Measurements from ENCODE around the gene METTL25.
"Not testable (repeated sequence)": the region's sequence is repeated elsewhere in the genome, so short reads cannot be mapped to it uniquely, and the experiment has no call there.

Gene METTL25, protein sequence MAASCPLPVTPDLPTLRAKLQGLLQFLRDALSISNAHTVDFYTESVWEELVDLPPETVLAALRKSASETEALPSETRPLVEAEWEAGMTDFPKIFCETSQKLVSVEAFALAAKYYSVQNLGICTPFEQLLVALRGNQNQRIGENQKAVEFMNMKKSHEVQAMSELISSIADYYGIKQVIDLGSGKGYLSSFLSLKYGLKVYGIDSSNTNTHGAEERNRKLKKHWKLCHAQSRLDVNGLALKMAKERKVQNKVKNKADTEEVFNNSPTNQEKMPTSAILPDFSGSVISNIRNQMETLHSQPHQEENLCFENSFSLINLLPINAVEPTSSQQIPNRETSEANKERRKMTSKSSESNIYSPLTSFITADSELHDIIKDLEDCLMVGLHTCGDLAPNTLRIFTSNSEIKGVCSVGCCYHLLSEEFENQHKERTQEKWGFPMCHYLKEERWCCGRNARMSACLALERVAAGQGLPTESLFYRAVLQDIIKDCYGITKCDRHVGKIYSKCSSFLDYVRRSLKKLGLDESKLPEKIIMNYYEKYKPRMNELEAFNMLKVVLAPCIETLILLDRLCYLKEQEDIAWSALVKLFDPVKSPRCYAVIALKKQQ

DNA sequence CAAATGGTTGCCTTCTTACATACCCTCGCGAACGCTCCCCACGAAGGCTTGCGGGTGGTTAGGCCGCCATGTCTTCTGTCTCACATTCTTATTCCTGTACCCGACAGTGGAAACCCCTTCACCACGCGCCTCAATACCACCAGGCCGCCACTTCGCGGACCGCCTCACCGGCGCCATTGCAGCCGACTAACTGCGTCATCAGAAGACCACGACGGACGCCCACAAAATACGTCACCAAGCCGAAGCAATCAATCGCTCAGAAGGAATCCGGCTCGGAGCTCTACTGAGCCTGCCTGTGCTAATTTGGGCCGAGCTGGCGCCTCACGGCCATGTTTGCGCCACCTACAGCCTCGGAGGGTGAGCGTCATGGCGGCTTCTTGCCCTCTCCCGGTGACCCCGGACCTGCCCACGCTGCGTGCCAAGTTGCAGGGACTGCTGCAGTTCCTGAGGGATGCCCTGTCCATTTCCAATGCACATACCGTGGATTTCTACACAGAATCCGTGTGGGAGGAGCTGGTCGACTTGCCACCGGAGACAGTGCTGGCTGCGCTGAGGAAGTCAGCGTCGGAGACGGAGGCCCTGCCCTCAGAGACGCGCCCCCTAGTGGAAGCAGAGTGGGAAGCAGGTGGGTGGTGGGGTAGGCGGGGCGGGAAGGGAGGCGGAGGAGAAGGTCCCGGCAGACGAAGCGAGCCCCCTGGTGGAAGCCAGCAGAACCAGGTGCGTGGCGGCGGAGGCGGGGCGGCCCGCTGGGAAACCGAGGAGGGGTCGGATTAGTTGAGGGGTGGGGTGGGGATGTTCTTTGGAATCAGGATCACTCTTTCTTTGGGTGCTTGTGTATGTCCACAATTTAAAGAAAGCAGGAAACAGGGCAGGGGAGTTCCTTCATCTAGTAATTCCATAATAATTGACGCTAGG, at the start of gene METTL25, which contains the start of gene CCDC59:
METTL25 (plus strand) TSS at position 330 of the 915 bp plus-strand sequence; CDS start at position 367, 37 bp downstream.
CCDC59 (minus strand) TSS at position 188 of the 915 bp plus-strand sequence; CDS start at position 177, 11 bp downstream.
- peak; percentile 95 for DNase-seq

- DNase-seq: no peak
Observed at GRCh38 chr12:82314406-82314892, 43.9 kb upstream of the METTL25 start.

DNA sequence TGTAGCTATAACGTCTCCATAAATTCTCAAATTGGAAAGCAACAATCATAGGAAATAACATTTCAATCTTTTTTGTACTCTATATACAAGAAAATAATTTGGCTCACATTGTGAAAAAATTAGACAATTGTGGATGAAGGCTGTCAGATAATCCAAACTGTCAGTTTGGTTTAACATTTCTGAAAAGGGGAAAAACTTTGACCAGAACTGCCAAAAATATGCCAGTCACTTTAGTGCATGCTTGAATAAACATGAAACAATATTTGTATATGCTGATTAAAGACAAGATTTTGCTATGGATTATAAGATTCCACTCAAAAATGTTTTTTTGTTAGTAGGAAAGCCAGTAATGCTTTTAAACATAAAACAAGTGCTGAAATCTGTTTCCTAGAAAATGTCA, 39.1 kb upstream of the METTL25 start:
- no peak for DNase-seq

DNA sequence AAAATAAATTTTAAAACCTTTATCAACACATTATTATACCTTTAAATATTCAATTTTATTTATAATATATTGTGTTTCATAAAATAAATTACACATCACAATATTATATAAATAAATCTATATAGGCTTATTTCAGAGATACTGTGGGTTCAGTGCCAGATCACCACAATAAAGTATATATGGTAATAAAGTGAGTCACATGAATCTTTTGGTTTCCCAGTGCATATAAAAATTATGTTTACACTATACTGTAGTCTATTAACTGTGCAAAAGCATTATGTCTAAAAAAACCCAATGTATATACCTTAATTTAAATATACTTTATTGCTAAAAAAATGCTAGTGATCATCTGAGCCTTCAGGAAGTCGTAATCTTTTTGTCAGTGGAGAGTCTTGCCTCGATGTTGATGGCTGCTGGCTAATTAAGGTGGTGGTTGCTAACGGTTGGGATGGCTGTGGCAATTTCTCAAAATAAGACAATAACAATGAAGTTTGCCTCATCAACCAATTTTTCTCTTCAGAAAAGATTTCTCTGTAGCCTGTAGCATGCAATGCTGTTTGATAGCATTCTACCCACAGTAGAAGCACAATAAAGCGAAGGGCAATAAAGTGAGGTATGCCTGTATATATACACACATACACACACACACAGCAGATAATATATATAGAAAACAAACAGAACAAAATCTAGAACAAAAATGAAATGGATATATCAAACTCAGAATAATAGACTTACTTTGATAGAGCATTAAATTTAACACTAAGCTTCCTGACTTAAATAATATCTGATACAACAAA, 32.6 kb upstream of the METTL25 start:
- DNase-seq: peak; percentile 69

GRCh38 chr12:82326905-82327503, 31.3 kb upstream of the METTL25 start:
- DNase-seq: peak; percentile 75

- no peak for DNase-seq
Observed at GRCh38 chr12:82327861-82328260, 30.5 kb upstream of the METTL25 start.

DNA sequence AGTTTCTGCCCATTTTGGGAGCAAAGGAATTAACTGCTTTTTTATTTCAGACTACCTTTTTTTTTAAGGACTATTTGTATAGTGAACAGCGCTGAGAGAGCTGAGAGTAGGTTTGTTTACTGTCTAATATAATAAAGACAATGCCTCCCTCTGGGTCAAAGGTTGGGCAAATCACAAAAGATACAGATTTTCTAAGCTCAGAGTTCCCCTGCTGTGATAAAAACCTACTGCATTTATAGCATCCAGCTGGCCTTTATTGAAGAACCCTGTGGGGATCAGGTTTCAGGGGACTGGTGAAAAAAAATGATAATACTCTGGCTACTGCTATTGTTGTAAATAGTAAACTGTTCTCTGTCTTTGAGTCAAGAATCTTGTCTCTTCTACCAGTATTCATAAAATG, 28.8 kb upstream of the METTL25 start:
- peak; percentile 88 for DNase-seq

DNA sequence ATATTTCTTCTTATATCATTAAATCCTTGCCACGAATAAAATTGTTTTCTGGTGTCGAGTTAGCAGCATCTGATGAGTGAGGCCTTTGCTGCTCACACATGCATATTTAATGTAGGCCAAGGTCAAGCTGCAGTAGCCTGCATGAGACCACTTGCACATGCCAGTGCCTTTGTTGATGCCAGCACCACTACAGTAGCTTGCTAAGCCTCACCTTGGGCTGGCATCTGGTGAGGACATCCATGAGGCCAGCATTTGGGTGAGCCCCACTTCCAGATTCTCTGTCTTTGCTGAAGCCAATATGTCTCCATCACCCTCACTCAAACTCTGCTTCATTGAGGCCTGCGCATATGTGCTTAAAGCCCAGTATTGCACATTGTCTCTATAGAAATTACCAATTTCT, 8.2 kb upstream of the METTL25 start:
- DNase-seq: no peak

DNA sequence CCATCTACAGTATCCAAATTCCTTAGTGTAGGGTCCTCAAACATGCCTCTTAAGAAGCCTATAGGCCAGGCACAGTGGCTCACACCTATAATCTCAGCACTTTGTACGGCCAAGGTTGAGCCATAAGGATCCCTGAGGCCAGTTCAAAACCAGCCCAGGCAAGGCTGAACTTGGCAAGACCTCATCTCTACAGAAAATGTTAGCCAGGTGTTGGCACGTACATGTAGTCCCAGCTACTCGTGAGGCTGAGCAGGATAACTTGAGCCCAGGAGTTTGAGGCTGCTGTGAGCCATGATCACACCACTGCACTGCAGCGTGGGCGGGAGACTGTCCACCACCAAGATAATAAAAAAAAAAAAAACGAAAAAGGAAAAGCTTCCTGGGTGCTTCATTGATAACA, 6.9 kb upstream of the METTL25 start:
- no peak for DNase-seq

DNA sequence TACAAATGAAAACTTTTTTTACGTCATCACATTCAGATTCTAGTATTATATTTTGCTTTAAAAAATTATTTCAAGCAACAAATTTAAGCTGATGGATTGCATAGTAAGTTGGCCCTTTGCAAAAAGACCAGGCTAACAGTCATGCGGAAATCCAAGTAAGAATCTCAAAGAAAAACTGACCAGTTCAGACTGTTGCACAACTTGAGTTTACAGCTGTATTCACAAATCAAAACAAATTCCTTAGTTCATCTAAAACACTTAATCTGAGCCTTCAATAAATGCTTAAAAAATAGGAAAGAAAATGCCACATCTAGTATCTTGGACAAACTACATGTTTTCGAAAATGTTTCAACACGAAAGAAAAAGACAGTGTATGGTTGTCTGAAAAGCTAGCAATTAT, 989 bp upstream of the METTL25 start:
- DNase-seq: no peak

- no peak for DNase-seq
Observed at GRCh38 chr12:82357845-82358199, 507 bp upstream of the METTL25 start.

- DNase-seq: peak; percentile 35
Observed at GRCh38 chr12:82359115-82359478, 768 bp downstream of the METTL25 start.

DNA sequence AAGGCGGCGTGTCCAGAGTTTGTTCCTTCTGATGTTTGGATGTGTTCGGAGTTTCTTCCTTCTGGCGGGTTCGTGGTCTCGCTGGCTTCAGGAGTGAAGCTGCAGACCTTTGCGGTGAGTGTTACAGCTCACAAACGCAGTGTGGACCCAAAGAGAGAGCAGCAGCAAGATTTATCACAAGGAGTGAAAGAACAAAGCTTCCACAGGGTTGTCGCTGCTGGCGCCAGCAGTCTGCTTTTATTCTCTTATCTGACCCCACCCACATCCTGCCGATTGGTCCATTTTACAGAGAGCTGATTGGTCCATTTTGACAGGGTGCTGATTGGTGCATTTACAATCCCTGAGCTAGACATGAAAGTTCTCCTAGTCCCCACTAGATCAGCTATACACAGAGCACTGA, 2.5 kb downstream of the METTL25 start:
- DNase-seq: not testable (repeated sequence)

DNA sequence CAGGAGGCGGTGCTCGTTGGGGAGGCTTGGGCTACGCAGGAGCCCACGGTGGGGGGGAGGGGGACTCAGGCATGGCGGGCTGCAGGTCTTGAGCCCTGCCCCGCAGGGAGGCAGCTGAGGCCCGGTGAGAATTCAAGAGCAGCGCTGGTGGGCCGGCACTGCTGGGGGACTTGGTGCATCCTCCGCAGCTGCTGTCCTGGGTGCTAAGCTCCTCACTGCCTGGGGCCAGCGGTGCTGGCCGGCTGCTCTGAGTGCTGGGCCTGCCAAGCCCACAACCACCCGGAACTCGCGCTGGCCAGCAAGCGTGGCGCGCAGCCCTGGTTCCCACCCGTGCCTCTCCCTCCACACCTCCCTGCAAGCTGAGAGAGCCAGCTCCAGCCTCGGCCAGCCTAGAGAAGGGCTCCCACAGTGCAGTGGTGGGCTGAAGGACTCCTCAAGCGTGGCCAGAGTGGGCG, 3.2 kb downstream of the METTL25 start:
- DNase-seq: no peak

DNA sequence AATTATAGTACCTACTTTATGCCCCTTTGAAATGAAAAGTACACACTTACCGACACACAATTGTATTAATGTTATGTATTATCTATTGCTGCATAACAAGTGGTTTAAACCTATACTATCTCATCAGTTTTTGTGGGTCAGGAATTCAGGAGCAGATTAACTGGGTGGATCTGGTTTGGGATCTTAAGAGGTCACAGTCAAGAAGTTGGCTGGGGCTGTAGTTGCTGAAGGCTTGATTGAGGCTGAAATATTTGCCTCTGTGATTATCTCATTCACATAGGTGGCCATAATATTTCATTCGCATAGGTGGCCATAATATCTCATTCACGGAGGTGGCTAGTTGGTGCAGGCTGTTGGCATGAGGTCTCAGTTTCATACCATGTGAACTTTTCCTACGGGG, 5.7 kb downstream of the METTL25 start:
- no peak for DNase-seq

DNA sequence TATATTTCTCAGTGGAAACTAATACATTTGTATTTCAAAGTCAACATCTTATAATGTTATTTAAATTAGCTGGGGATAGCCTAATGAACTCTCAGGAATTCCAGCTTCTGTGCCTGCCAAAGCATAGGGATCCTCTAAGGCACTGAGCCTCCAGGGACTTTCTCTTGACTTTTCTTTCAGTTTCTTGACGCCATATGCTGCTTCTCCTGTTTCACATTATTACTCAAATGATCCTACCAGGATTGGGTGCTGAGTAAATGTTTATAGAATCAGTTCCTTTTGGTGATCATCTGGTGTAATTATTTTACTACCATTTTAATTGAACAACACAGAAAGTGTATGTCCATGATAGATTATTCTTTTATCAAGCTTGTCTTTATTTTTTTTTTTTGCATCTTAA, 7.9 kb downstream of the METTL25 start:
- no peak for DNase-seq

GRCh38 chr12:82375201-82375600, 16.9 kb downstream of the METTL25 start:
- DNase-seq: no peak

DNA sequence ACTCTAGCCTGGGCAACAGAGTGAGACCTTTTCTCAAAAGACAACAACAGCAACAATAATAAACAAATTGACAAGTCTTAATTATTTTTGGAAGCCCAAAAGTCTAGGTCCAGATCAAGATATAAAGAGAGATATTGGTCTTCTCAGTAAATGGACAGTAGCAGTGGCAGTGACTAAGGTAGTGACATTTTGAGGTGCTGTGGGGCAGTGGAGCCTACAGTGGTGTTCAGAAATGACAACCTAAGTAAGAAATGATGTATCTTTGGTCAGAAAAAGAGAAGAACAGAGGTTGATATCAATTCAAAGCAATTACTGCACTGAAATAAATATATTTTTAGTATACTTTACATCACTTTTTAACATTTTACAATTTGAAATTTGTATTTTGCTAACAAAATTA, 20.7 kb downstream of the METTL25 start:
- no peak for DNase-seq

- DNase-seq: no peak
Observed at GRCh38 chr12:82383930-82384552, 25.7 kb downstream of the METTL25 start.

GRCh38 chr12:82398879-82399278, 40.5 kb downstream of the METTL25 start:
- no peak for DNase-seq

DNA sequence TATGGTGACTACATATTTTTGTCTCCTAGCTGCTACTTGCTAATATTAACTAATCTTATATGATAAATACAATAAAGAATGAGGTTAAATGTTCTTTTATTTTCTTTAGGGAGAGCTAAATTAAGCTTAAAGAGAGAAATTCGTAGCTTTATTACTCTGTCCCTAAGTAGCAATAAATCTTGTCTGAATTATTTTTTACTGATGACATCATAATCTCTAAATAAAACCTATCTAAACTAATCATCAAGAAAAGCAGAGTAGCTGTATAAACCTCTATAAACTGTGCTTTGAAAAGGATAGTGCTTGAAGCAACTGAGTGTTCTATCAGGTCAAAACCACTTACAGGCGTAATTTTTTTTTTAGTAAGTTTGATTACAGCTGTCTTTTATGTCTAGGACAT, 42.5 kb downstream of the METTL25 start:
- DNase-seq: no peak
